ENCODE measurements around the gene PRRT4. TPM values are rescaled to one million over a fixed set of nuclear protein-coding genes. Genes with fewer than 3 reads are reported as not detected.

Gene PRRT4
- total and polyA plus RNA-seq, 2 experiments from 2014 or later, result 0.55 to 0.56 TPM

DNA sequence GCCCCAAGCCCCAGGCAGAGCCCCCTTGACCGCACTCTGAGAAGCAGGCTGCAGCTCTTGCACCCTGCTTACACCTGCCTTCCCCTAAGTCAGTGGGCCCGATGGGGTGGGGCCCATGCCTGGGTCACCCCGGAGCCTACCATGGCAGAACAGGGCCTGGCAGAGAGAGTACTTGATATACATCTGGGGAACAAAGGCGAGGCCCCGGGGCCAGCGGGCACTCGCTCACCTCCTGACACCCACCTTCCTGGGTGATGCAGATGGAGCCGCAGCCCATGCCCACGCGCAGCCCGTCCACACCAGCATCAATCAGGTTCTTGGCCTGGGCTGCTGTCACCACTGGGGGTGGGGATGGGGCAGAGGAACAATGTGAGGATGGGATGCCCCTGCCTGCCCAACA, 34.9 kb upstream of the PRRT4 start:
- DNase-seq (ENCODE audit: low spot score) (no peak), ATAC-seq (no peak)
- Histone ChIP-seq H3K4me2 (no peak overlapping the region), H3K4me1 (ENCODE audit: insufficient read depth) (no peaks in the 10 kb centered on the region), H3K27me3 (ENCODE audit: insufficient read depth) (no peaks in the 10 kb centered on the region), H3K4me3 (no peak overlapping the region), H2AFZ (no peak overlapping the region), H4K20me1 (replicated peaks; ENCODE audit: insufficient read depth) (no peaks in the 10 kb centered on the region), H3F3A (replicated peaks; ENCODE audit: low read depth) (no peaks in the 10 kb centered on the region), H3K27ac (ENCODE audit: low read depth) (no peak overlapping the region), H3K79me2 (replicated peaks; ENCODE audit: insufficient read depth) (no peaks in the 10 kb centered on the region), H3K36me3 (ENCODE audit: insufficient read depth) (no peaks in the 10 kb centered on the region), H3K9me2 (ENCODE audit: insufficient read depth) (no peaks in the 10 kb centered on the region)
- Mint-ChIP-seq H3K4me3 (no peak overlapping the region), H3K36me3 (ENCODE audit: low read depth) (peaks cover 21% of the 10 kb centered on the region), H3K27me3 (ENCODE audit: insufficient read depth, low read depth, poor library complexity) (peaks cover 1% of the 10 kb centered on the region), H3K4me1 (no peaks in the 10 kb centered on the region; the same call in 2 of the 3 replicates), H3K27ac (no peak overlapping the region), H3K9me3 (no peaks in the 10 kb centered on the region)
- TF ChIP-seq JUNB (IDR thresholded peaks at IDR 0.05; ENCODE audit: unreplicated experiment) (no peak), STAT1 (IDR thresholded peaks at IDR 0.05; ENCODE audit: unreplicated experiment) (no peak), ZNF114 (CRISPR knock-in tag; IDR thresholded peaks at IDR 0.05) (no peak), CREB1 (CRISPR knock-in tag; IDR thresholded peaks at IDR 0.05; ENCODE audit: low read depth) (no peak), POLR2AphosphoS5 (IDR thresholded peaks at IDR 0.05; ENCODE audit: low read depth) (no peak), EZH2phosphoT487 (IDR thresholded peaks at IDR 0.05; ENCODE audit: unreplicated experiment) (no peak), ZNF331 (CRISPR knock-in tag; IDR thresholded peaks at IDR 0.05; ENCODE audit: low read depth) (no peak)
- TF ChIP-seq, protein P1, sequence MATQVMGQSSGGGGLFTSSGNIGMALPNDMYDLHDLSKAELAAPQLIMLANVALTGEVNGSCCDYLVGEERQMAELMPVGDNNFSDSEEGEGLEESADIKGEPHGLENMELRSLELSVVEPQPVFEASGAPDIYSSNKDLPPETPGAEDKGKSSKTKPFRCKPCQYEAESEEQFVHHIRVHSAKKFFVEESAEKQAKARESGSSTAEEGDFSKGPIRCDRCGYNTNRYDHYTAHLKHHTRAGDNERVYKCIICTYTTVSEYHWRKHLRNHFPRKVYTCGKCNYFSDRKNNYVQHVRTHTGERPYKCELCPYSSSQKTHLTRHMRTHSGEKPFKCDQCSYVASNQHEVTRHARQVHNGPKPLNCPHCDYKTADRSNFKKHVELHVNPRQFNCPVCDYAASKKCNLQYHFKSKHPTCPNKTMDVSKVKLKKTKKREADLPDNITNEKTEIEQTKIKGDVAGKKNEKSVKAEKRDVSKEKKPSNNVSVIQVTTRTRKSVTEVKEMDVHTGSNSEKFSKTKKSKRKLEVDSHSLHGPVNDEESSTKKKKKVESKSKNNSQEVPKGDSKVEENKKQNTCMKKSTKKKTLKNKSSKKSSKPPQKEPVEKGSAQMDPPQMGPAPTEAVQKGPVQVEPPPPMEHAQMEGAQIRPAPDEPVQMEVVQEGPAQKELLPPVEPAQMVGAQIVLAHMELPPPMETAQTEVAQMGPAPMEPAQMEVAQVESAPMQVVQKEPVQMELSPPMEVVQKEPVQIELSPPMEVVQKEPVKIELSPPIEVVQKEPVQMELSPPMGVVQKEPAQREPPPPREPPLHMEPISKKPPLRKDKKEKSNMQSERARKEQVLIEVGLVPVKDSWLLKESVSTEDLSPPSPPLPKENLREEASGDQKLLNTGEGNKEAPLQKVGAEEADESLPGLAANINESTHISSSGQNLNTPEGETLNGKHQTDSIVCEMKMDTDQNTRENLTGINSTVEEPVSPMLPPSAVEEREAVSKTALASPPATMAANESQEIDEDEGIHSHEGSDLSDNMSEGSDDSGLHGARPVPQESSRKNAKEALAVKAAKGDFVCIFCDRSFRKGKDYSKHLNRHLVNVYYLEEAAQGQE (IDR thresholded peaks at IDR 0.05; ENCODE audit: unreplicated experiment), result no peak
- TF ChIP-seq, protein P2, sequence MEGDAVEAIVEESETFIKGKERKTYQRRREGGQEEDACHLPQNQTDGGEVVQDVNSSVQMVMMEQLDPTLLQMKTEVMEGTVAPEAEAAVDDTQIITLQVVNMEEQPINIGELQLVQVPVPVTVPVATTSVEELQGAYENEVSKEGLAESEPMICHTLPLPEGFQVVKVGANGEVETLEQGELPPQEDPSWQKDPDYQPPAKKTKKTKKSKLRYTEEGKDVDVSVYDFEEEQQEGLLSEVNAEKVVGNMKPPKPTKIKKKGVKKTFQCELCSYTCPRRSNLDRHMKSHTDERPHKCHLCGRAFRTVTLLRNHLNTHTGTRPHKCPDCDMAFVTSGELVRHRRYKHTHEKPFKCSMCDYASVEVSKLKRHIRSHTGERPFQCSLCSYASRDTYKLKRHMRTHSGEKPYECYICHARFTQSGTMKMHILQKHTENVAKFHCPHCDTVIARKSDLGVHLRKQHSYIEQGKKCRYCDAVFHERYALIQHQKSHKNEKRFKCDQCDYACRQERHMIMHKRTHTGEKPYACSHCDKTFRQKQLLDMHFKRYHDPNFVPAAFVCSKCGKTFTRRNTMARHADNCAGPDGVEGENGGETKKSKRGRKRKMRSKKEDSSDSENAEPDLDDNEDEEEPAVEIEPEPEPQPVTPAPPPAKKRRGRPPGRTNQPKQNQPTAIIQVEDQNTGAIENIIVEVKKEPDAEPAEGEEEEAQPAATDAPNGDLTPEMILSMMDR (conservative IDR thresholded peaks at IDR 0.05; ENCODE audit: low read depth in 2 of 2), result no peak
- TF ChIP-seq, protein P3, sequence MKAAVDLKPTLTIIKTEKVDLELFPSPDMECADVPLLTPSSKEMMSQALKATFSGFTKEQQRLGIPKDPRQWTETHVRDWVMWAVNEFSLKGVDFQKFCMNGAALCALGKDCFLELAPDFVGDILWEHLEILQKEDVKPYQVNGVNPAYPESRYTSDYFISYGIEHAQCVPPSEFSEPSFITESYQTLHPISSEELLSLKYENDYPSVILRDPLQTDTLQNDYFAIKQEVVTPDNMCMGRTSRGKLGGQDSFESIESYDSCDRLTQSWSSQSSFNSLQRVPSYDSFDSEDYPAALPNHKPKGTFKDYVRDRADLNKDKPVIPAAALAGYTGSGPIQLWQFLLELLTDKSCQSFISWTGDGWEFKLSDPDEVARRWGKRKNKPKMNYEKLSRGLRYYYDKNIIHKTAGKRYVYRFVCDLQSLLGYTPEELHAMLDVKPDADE (IDR thresholded peaks at IDR 0.05), result no peak

DNA sequence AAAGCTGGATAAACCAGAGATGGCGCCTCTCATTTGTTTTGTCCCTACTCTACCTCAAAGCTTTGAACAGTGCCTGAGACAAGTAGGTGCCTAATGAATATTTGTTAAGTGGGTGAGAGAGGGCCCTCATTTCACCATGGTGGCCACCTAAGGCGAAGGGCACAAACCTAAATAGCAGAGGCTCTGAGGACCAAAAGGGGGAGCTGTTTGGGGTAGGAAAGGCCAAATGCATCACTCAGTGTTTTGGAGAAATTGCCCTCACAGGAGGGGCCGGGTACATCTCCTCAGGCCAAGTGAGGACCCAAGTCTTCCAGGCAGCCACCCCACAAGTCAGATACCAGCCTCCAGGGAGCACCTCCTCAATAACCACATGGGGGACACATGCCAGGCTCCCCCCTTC, 34.3 kb upstream of the PRRT4 start:
- H3K4me1 ChIP-seq (ENCODE audit: insufficient read depth), result no peaks in the 10 kb centered on the region
- no peaks in the 10 kb centered on the region for H3K27me3 ChIP-seq (ENCODE audit: insufficient read depth)
- H3K27ac ChIP-seq (ENCODE audit: low read depth), result no peak overlapping the region
- Mint-ChIP-seq H3K27ac (no peak overlapping the region), H3K36me3 (ENCODE audit: low read depth) (peaks cover 21% of the 10 kb centered on the region), H3K27me3 (ENCODE audit: insufficient read depth, low read depth, poor library complexity) (no peaks in the 10 kb centered on the region), H3K9me3 (no peaks in the 10 kb centered on the region), H3K4me3 (no peak overlapping the region), H3K4me1 (no peaks in the 10 kb centered on the region; the same call in 1 of the 3 replicates)
- H3K9me2 ChIP-seq (ENCODE audit: insufficient read depth), result no peaks in the 10 kb centered on the region
- peak; percentile 36 for DNase-seq (ENCODE audit: low spot score)
- H4K20me1 ChIP-seq (replicated peaks; ENCODE audit: insufficient read depth), result no peaks in the 10 kb centered on the region
- no peaks in the 10 kb centered on the region for H3K79me2 ChIP-seq (replicated peaks; ENCODE audit: insufficient read depth)
- H3K4me3 ChIP-seq, result no peak overlapping the region
- no peak overlapping the region for H3K4me2 ChIP-seq
- H2AFZ ChIP-seq, result no peak overlapping the region
- H3K36me3 ChIP-seq (ENCODE audit: insufficient read depth), result no peaks in the 10 kb centered on the region
- ATAC-seq, result no peak
- H3F3A ChIP-seq (replicated peaks; ENCODE audit: low read depth), result no peaks in the 10 kb centered on the region
- TF ChIP-seq NANOG (IDR thresholded peaks at IDR 0.05; ENCODE audit: borderline replicate concordance) (no peak), ZNF114 (CRISPR knock-in tag; IDR thresholded peaks at IDR 0.05) (no peak), JUNB (IDR thresholded peaks at IDR 0.05; ENCODE audit: unreplicated experiment) (no peak), EZH2phosphoT487 (IDR thresholded peaks at IDR 0.05; ENCODE audit: unreplicated experiment) (no peak)
- TF ChIP-seq, protein P2 (conservative IDR thresholded peaks at IDR 0.05; ENCODE audit: low read depth in 2 of 2), result peak; percentile 38 to 60
